DOHH2 (cell line): ENCODE results near the gene KCNJ11.

Source experiments
- H3F3A ChIP-seq: fragments of 200-600 bp; sonication (generic), shearing (Covaris generic); 2 replicates; pipeline ENCODE4 v1.6.0; 2016; ENCODE audit warnings: antibody characterized with exemption, mild to moderate bottlenecking; ENCODE audit not compliant: control insufficient read depth, insufficient read depth
- H3K27ac ChIP-seq: fragments of 200-600 bp; sonication (generic); 2 replicates; pipeline ENCODE4 v1.5.1; 2014; ENCODE audit warnings: low read depth, mild to moderate bottlenecking, low read length, moderate library complexity
- H3K27me3 ChIP-seq: fragments of 200-600 bp; sonication (generic); 2 replicates; pipeline ENCODE4 v1.6.1; 2014; ENCODE audit warnings: mild to moderate bottlenecking, low read length, mixed read lengths; ENCODE audit not compliant: control insufficient read depth
- H3K36me3 ChIP-seq: fragments of 200-600 bp; sonication (generic); 2 replicates; pipeline ENCODE4 v1.6.1; 2014; ENCODE audit warnings: mild to moderate bottlenecking, low read length, moderate library complexity, mixed read lengths; ENCODE audit not compliant: control insufficient read depth
- H3K4me1 ChIP-seq: fragments of 200-600 bp; sonication (generic); 2 replicates; pipeline ENCODE4 v1.6.1; 2014; ENCODE audit warnings: mild to moderate bottlenecking, low read length, mixed read lengths; ENCODE audit not compliant: control insufficient read depth
- H3K4me2 ChIP-seq: fragments of 200-600 bp; sonication (generic); 2 replicates; pipeline ENCODE4 v1.6.0; 2014; ENCODE audit warnings: mild to moderate bottlenecking, low read length, moderate library complexity
- H3K4me3 ChIP-seq: fragments of 200-600 bp; sonication (generic); 2 replicates; pipeline ENCODE4 v1.5.1; 2014; ENCODE audit warnings: mild to moderate bottlenecking, low read length, mixed read lengths
- H3K79me2 ChIP-seq: fragments of 200-600 bp; sonication (generic); 2 replicates; pipeline ENCODE4 v1.6.1; 2014; ENCODE audit warnings: mild to moderate bottlenecking, low read length, mixed read lengths; ENCODE audit not compliant: control insufficient read depth
- H3K9me2 ChIP-seq: fragments of 200-600 bp; sonication (generic); replicated peaks from 2 replicates; pipeline ENCODE4 v1.6.1; 2014; ENCODE audit warnings: mild to moderate bottlenecking, low read length, mixed read lengths; ENCODE audit not compliant: control insufficient read depth
- H3K9me3 ChIP-seq: fragments of 200-600 bp; sonication (generic); 2 replicates; pipeline ENCODE4 v1.6.1; 2014; ENCODE audit warnings: antibody characterized with exemption, low read length, mixed read lengths; ENCODE audit not compliant: control insufficient read depth, insufficient read depth
- H4K20me1 ChIP-seq: fragments of 200-600 bp; sonication (generic); 2 replicates; pipeline ENCODE4 v1.6.0; 2014; ENCODE audit warnings: low read depth, mild to moderate bottlenecking, antibody characterized with exemption, low read length, moderate library complexity; ENCODE audit not compliant: control insufficient read depth, insufficient read depth
- CTCF ChIP-seq: fragments of 200-600 bp; sonication (generic); IDR thresholded peaks from one replicate; pipeline ENCODE4 v1.5.1; 2014; ENCODE audit warnings: antibody characterized with exemption, mild to moderate bottlenecking, low read depth, low read length; ENCODE audit not compliant: poor library complexity, severe bottlenecking
- EZH2phosphoT487 ChIP-seq: fragments of 200-600 bp; sonication (generic); IDR thresholded peaks from 2 replicates; pipeline ENCODE4 v1.6.1; 2017; ENCODE audit warnings: borderline replicate concordance, mild to moderate bottlenecking, antibody characterized with exemption, low read length, moderate library complexity, mixed read lengths

Gene KCNJ11

GRCh38 chr11:17400048-17400775, 11.8 kb upstream of the KCNJ11 start:
- H3K9me3 ChIP-seq: no peaks in the 10 kb centered on the region
- no peaks in the 10 kb centered on the region for H3K36me3 ChIP-seq
- no peaks in the 10 kb centered on the region for H3K79me2 ChIP-seq
- H3K27ac ChIP-seq: peak overlapping the region; percentile 48
- H3F3A ChIP-seq: no peaks in the 10 kb centered on the region
- H3K9me2 ChIP-seq: no peaks in the 10 kb centered on the region
- H3K4me3 ChIP-seq: peak overlapping the region; percentile 61
- H3K27me3 ChIP-seq: no peaks in the 10 kb centered on the region
- no peak for TF ChIP-seq CTCF
- no peak for TF ChIP-seq EZH2phosphoT487
- peaks cover 22% of the 10 kb centered on the region for H3K4me1 ChIP-seq
- no peaks in the 10 kb centered on the region for H4K20me1 ChIP-seq
- peak overlapping the region; percentile 69 for H3K4me2 ChIP-seq

- Histone ChIP-seq H3K4me3 (no peak overlapping the region), H3K79me2 (no peaks in the 10 kb centered on the region), H3F3A (no peaks in the 10 kb centered on the region), H3K9me3 (no peaks in the 10 kb centered on the region), H4K20me1 (no peaks in the 10 kb centered on the region), H3K4me2 (no peak overlapping the region), H3K9me2 (no peaks in the 10 kb centered on the region), H3K27ac (no peak overlapping the region), H3K4me1 (peaks cover 22% of the 10 kb centered on the region), H3K36me3 (no peaks in the 10 kb centered on the region), H3K27me3 (no peaks in the 10 kb centered on the region)
- TF ChIP-seq EZH2phosphoT487 (no peak), CTCF (no peak)
Measured at GRCh38 chr11:17399236-17399635, 10.8 kb upstream of the KCNJ11 start.

- H3K27ac ChIP-seq: no peak overlapping the region
- H3K9me3 ChIP-seq: no peaks in the 10 kb centered on the region
- no peaks in the 10 kb centered on the region for H3K36me3 ChIP-seq
- no peaks in the 10 kb centered on the region for H3K9me2 ChIP-seq
- no peaks in the 10 kb centered on the region for H3K79me2 ChIP-seq
- H3K4me3 ChIP-seq: no peak overlapping the region
- no peak overlapping the region for H3K4me2 ChIP-seq
- no peaks in the 10 kb centered on the region for H4K20me1 ChIP-seq
- H3K4me1 ChIP-seq: peaks cover 29% of the 10 kb centered on the region
- H3F3A ChIP-seq: 0 out of 2 replicates have a peak, but pooled peaks cover 3% of the 10 kb centered on the region
- TF ChIP-seq EZH2phosphoT487 (no peak), CTCF (no peak)
- H3K27me3 ChIP-seq: no peaks in the 10 kb centered on the region
Measured at GRCh38 chr11:17397311-17398002, 9.0 kb upstream of the KCNJ11 start.
